ENCODE data around the gene WDHD1. TPM values are rescaled to one million over a fixed set of nuclear protein-coding genes. Genes with fewer than 3 reads are reported as not detected.
"Not testable (repeated sequence)": the region's sequence is repeated elsewhere in the genome, so short reads cannot be mapped to it uniquely, and the experiment has no call there.

WDHD1 gene
- total RNA-seq, 1 experiment from 2014 or later: 16.3 TPM

GRCh38 chr14:54909817-54910558 is 116.9 kb downstream of the WDHD1 start:
- no peak for DNase-seq (ENCODE audit: low read depth)

- DNase-seq (ENCODE audit: low read depth): not testable (repeated sequence)
Measured at GRCh38 chr14:54908973-54909372, 117.9 kb downstream of the WDHD1 start.

GRCh38 chr14:54908190-54908589 is 118.7 kb downstream of the WDHD1 start:
- DNase-seq (ENCODE audit: low read depth): no peak

- DNase-seq (ENCODE audit: low read depth): no peak
Measured at GRCh38 chr14:54906075-54906474, 120.8 kb downstream of the WDHD1 start.

- peak; percentile 61 for DNase-seq (ENCODE audit: low read depth)
Measured at GRCh38 chr14:54902521-54903420, 124.1 kb downstream of the WDHD1 start, which contains the start of gene GCH1. Gene GCH1 (minus strand): TSS chr14:54902826. CDS start chr14:54902663, 163 bp downstream.

GRCh38 chr14:54902143-54902520 is 124.8 kb downstream of the WDHD1 start:
- peak; percentile 68 for DNase-seq (ENCODE audit: low read depth)

GRCh38 chr14:54901380-54902142 is 125.3 kb downstream of the WDHD1 start:
- no peak for DNase-seq (ENCODE audit: low read depth)

GRCh38 chr14:54899573-54899972 is 127.3 kb downstream of the WDHD1 start:
- DNase-seq (ENCODE audit: low read depth): no peak

GRCh38 chr14:54897809-54898555 is 128.9 kb downstream of the WDHD1 start:
- not testable (repeated sequence) for DNase-seq (ENCODE audit: low read depth)

- DNase-seq (ENCODE audit: low read depth): no peak
Measured at GRCh38 chr14:54895683-54896082, 131.2 kb downstream of the WDHD1 start.

GRCh38 chr14:54894995-54895394 is 131.9 kb downstream of the WDHD1 start:
- peak; percentile 56 for DNase-seq (ENCODE audit: low read depth)

GRCh38 chr14:54893151-54893760 is 133.6 kb downstream of the WDHD1 start:
- DNase-seq (ENCODE audit: low read depth): peak; percentile 77

GRCh38 chr14:54891471-54892245 is 135.2 kb downstream of the WDHD1 start:
- DNase-seq (ENCODE audit: low read depth): no peak

GRCh38 chr14:54890788-54891187 is 136.1 kb downstream of the WDHD1 start:
- DNase-seq (ENCODE audit: low read depth): no peak

GRCh38 chr14:54889919-54890318 is 137.0 kb downstream of the WDHD1 start:
- DNase-seq (ENCODE audit: low read depth): peak; percentile 50
